ENCODE measurements around the gene TMEM247.

Gene TMEM247

DNA sequence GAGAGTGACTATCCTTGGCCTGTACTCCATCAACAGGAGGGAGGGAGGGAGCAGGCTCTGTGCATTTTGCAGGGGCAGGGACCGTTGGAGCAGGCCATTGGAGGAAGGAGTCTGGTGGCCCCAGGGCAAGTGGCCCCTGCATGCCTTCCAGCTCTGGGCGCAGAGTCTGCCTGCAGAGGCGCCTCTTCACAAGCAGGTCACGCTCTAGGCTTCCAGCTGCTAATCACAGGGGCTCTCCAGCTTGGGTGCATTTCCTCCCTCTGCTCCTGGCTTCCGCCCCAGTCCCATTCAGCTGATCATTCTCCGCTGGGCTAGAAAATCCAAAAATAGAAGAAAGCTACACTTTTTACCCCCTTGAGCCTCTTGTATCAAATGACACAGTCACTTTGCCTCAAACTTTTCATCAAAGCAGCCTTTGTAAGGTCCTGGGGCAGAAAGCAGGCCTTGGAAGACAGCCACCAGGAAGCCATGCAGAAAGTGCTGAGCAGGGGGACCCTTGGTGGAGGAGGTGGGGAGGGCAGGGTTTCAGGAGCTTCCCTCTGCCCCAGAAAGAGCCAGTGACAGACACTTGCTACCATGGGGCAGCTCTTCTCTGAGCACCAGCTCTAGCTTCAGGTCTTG is 11.3 kb downstream of the TMEM247 start:
- FAIRE-seq, result no peak

DNA sequence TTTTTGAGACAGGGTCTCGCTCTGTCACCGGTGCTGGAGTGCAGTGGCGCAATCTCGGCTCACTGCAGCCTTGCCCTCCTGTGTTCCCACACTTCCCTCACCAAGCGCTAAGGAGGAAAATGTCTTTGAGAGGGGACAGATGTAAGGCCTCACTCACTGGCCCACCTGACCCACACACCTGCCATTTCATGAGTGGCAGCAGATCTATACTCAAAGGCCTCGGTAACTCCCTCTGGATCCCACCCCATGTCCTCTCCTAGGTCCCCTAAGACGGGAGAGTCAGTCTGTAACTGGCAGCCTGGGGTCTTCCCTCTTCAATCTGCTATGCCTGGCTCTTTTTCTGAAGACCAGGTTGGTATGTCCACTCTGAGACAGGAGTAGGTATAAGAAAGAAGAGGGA is 12.9 kb downstream of the TMEM247 start:
- no peak for FAIRE-seq

DNA sequence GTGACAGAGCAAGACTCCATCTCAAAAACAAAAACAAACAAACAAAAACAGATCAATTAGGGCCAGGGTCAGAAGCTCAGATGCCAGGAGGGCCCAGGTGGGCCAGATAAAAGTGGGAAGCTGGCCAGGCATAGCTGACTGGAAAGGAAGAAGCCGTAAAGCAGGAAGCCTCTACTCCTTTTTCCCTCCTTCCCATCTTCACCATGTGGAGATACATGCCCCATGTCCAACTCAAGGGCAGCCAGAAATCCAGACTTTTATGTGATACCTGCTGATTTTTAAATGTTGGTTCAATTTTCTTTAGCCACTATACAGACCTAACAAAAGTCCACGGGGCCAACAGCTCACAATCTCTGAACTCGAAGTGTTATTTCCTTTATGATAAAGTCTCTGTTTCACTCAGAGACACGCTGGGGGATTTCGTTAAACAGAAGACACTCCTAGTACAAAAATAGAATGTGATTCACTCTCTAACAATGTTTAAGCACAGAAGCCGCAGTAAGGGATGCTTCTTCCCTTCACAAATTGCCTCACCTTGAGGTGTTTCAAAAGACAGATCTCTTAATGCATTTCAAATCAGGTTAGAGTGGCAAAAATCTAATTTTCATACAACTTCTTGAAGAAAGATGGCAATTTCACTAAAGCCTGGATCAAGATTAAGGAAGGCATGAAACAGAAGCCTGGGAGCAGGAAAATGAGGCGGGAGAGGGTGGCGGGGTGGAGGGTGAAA is 14.0 kb downstream of the TMEM247 start:
- no peak for FAIRE-seq

DNA sequence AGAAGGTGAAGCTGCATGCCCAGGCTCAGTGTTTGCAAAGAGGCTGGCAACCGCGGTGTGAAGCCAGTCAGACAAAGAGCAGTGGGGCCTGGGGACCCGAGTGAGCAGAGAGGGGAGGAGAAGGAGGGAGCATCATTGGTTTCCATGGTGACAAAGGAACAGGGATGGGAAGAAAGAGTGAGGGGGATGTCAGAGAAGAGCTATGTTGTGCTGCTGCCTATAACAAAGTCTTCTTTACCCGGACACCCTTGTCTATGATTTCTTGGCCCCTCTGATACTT is 14.5 kb downstream of the TMEM247 start:
- no peak for FAIRE-seq

DNA sequence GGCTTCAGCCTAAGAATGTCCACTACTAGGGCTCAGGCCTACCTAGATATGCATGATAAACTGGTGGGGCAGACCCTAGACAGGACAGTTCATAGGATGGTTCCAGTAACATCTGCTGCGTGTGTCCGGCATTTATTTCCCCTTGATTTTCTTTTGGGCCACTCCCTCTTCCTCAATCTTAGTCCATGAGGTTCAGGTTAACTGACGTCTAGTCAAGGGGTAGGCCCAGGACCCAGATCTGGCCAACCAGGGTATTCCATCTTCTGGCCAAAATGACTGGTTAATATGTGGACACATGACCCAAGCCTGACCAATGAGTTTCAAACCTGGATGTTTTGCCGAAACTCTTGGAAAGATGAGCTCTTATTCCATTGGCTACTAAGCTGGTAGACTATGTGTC is 15.2 kb downstream of the TMEM247 start:
- FAIRE-seq, result no peak

DNA sequence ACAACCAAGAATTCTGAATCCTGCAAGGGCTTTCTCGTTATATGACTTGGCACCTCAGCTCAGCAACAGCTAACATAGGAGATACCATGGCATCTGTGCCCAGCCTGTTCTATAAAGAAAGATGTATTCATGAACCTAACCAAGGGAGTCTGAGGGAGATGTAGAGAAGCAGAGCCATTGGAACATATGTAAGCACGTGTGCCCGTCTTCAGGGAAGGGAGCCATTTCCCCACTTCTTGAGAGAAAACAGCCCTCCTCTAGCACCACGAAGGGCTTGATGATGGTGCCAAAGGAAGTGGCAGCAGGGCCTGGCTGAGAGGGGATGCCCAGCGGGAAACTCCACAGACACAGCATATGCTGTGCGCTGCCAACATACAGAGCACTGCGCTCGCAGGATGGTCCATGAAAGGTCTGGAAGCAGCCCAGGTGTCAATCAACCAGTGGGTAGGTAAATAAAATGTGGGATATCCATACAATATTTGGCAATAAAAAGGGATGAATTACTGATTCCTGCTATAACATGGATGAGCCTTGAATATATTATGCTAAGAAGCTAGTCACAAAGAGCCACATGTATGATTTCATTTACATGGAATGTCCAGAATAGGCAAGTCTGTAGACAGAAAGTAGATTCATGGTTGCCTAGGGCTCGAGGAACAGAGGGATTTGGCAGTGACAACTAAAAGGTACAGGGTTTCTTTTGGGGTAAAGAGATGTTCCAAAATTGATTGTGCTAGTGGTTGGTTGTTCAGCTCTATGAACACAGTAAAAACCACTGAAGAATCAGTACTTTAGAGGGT is 16.1 kb downstream of the TMEM247 start:
- no peak for FAIRE-seq

DNA sequence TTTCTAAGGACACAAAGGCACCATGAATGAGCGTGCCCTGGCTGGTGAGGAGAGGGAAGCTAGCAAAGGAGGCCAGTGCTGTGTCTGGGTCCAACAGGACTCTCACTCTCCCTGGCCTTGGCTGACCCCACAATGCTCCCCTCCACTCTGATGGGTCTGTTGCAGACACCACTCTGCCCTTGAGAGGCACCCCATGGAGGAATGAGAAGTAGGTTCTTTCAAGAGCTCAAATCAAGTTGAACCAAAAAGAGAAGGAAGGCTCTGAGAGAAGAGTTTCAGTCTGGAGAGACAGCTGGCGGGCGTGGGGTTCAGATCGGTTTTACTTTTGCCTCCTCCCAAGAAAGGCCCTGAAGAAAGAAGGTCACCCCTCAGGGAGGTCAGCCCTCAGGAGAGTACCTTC is 18.4 kb downstream of the TMEM247 start:
- no peak for FAIRE-seq

DNA sequence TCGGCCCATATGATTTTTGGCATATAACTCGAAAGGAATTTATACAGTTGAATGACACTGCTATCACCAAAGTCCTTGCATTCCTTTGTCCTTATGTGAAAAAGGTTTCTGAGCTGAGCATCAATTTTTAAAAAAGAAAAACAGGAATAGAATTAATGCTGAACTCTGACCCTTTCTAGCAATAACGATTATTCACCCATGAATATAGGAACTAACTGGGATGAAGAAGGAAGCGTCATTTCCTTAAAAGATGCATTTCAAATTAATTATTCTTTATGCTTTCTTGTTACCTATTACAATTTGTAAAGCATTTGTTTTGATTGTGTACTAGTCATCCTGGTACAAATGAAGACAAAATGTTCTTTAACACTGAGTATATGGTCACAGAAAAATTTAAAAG is 19.3 kb downstream of the TMEM247 start:
- FAIRE-seq, result no peak

DNA sequence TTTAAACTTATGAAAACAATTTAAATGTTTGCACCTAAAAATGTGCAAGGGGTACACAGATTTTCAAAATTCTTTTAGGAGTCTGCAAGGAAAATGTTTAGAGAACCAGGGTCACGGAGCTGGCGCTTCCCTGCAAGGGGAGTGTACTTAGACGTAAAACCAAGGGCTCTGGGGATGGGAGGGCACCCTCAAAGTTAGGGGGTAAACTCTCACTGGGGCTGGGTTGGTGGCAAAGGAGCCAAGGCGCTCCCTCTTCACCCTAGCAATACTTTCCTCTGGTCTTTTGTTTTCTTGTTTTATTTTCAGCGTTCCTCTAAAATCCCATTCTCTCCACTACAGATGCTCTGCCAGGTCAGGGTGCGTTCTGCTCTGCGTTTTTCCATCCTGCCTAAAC is 20.0 kb downstream of the TMEM247 start:
- FAIRE-seq, result no peak

DNA sequence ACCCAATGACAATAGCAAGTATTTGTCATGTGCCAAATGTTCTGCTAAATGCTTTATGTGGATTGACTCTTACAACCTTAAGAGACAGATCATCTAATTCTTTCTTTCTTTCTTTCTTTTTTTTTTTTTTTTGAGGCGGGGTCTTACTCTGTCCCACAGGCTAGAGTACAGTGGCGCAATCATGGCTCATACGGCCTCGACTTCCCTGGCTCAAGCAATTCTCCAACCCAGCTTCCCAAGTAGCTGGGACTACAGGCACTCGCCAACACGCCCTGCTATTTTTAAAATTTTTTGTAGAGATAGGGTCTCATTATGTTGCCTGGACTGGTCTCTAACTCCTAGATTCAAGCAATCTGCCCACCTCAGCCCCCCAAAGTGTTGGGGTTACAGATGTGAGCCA is 21.4 kb downstream of the TMEM247 start:
- FAIRE-seq, result peak; percentile 13

DNA sequence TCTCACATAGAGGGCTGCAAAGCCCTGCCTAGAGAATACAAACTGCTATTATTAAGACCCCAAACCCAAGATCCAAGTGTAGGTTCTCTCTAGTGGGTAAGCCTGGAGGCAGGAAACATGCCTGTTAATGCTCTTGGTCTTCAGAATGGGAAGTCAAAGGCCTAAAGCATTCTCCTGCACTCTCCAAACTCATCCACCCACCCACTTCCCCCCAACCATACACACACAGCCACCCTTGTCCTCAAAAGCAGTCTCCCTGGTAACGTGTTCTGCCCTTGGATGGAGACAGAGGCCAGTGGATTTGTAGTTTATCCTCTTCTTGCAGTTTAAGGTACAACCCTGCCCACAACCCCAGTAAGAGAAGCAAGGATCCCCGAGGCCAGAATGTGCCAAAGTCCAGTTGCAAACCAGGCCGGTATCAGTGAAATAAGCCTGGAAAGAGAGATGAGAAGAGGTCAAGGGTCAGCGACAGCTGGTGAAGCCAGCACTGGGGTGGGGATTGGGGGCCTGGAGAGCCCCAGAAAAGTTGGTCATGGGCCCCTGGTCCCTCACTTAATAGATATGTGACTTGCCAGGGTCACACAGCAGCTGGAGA is 23.0 kb downstream of the TMEM247 start:
- no peak for FAIRE-seq

DNA sequence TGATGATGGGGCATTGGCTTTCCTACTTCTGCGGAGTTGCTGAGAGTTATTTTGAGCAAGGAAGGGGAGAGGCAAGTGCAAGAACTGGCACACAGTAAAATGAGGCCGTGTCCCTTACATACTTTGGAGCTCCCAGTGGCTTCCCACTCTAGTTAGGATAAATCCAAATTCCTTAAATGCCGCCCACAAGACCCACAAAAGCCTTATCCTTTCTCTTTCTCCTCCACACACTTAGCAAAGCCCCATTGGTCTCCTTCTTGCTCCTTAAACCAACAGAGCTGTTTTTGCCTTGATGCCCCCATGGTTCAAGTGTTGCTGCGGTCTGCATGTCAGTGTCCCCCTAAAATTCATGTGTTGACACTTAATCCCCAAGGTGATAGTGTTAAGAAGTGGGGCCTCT is 24.3 kb downstream of the TMEM247 start:
- FAIRE-seq, result no peak

DNA sequence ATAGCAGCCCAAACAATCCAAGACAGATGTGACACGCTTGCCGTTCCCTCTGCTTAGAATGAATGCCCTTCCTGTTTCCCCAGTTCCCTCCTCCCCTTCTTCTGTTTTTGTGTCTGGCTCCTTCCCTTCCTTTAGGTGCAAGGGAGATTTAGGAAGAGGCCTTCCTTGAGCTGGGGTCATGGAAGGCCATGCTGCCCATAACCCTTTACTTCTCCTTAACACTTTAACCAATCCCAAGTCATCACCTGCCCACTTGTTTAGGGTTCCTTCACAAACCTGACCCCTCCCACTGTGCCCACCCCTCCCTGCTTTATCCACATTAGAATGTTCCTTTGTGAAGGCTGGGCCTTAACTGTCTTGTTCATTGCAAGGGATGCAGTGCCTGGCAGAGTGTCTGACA is 24.9 kb downstream of the TMEM247 start:
- no peak for FAIRE-seq

DNA sequence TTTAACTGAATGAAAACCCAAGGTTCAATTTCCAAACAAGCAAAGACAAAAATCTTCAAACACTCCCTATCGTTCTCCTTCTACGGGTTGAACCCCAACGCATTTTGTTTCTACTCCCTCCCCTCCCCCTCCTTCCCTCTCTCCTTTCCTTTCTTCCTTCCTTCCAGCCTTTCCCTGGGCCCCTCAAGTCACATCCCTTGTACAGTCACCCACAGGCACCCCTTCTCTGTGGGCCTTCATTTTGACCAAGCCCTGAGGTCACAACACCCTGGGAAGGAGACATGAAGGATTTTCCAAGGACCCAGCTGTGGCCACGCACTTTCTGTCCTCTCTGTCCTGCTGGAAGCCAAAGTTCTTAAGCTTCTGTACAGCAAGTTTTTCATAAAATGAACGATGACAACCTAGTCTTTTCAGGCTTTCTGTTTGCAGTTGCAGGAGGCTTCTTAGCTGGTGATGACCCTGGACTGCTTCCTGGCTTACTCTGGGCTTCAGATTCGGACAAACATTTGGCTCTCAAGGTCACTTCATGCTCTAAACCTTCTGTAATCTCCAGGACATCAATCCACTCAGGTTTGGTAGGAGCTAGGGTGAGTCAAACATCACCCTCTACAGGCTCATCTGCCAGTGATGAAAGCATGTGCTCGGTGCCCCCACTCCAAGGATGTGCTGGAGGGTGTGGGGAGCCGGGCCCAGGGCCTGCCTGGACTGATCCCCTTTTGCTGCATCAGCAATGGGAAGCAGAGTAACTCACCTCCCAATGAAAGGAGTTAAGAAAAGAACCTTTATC is 25.5 kb downstream of the TMEM247 start:
- FAIRE-seq, result no peak

DNA sequence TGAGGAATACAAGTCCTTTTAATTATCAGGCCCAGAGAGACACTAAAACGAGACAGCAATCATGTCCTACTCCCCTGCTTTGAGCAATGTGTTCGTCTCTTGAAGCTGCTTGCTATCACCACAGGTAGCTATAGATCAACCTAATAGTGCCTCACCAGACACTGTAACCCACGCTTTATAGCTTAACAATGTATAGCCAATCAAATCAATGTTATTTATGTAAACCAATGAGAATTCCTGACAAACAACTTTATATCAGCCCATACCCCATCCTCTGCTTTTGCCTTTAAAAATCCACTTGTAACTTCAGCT is 26.1 kb downstream of the TMEM247 start:
- no peak for FAIRE-seq

DNA sequence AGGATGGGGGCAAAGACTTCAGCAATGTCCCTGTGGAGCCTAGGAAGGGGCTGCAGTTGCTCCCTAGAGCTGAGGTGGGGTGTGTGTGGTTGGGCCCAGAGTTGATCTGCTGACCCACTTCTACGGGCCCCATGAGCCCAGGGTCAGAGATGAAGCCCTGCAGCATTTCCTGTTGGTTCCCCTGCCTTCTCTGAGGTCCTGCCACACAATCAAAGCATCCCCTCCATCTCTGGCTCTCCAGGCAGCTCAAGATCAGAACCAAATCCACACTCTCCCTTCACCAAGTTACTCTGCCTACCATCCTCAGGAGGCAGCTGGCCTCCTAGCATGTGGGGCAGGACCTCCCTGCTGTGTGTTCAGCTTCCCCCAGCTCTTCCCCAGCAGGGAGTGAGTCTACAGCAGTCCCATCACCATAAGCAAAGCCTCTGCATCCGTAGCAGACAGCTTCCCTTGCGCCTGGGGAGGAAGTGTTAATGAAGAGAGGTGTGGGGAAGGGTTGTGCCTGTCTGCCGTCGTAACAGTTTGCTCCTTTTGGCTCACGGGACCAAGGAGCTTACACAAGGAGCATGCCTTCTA is 26.9 kb downstream of the TMEM247 start:
- FAIRE-seq, result no peak

DNA sequence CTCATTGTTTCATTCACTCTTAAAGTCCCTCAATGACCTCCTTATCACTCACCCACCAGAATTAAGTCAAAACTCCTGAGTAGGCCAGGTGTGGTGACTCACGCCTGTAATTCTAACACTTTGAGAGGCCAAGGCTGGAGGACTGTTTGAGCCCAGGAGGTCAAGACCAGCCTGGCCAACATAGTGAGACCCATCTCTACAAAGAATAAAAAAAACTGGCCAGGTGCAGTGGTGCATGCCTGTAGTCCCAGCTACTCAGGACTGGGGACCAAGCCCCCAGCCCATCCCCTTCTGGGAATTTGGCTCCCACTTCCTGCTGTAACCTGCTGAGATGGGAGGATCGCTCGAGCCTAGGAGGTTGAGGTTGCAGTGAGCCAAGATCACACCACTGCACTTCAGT is 28.9 kb downstream of the TMEM247 start:
- FAIRE-seq, result no peak

DNA sequence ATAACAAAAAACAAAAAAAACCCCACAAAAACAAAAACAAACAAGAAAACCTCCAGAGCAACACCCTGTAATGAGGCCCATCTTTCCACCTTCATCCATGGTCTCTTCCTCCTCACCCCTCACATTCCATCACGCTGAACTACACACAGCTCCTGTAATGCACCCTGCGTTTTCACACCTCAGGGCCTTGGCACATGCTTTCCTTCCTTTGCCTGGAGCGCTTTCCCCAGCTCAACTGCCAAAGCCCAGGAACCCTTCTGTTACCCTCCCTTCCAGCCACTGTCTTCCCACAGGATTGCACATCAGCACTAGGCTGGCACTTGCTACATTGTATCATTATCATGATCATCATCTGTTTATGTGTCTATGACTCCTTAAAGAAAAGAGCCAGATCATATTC is 29.4 kb downstream of the TMEM247 start:
- no peak for FAIRE-seq

DNA sequence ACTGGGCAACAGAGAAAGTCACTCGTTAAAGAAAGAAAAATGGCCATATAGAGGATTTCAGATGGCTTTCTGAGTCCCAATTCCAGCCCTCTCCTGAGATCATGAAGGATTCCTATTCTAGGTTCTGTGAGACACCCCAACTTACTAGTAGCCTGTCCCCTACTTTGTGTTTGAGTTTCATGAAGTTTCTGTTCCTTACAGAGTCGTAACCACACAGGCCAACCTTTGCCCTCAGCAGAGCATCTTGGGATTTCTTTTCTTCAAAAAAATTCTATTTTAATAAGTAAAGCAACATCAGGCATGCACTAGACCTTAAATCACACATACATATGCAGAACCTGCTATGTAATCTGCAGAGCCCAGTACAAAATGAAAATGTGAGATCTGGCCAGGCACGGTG is 30.4 kb downstream of the TMEM247 start:
- no peak for FAIRE-seq

DNA sequence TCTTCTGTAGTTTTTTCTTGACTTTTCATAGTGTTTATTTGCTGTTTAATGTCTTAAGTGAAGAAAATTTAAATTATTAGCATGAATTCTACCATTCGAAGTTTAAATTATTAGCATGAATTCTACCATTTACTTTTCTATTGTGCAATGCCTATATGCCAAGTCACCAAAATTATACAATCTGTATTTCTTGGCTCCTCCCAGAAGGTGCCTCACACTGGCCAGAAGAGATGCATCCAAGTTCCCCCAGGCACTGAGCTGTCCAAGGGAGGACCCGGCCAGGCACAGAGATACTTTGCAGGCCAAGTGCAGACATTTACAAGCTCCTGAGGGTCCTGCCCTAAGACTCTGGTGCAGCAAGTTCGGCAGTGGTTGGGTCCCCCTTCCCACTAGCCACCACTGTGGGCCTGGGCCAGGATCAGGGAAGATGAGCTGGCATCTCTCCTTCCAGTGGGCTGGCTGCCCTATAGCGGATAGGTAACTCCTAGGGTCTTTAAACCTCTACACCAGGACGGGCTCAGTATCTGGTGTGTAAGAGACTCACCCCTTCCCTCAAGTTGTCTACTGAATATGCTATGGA is 31.3 kb downstream of the TMEM247 start:
- FAIRE-seq, result no peak

DNA sequence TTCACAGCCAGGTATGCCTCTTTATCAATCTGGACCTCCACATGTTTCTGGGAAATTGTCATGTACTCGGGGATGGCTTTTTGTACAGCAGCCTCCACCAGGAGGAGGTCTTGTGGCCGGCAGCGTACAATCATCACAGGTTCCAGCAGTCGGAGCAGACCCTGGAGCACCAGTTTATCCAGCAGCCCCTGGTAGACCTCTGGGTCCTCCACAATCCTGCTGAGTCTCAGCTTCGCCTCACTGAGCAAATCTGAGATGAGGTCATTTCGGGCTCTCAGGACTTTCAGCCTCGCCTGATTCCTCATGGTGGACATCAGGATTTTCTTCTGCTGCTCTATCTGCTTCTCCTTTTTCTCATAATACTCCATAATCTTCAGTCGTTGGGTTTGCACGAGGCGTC is 32.8 kb downstream of the TMEM247 start:
- FAIRE-seq, result no peak

DNA sequence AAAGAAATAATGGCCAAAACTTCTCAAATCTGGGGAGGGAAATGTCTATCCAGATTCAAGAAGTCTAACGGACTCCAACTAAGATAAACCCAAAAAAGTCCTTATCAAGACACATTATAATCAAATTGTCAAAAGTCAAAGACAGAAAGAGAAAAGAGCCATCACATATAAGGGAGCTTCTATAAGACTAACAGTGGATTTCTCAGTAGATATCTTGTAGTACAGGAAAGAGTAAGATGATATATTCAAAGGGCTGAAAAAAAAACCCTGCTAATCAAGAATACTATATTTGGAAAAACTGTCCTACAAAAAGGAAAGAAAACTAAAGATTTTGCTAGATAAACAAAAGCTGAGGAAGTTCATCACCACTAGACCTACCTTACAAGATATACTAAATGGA is 35.4 kb downstream of the TMEM247 start:
- no peak for FAIRE-seq

DNA sequence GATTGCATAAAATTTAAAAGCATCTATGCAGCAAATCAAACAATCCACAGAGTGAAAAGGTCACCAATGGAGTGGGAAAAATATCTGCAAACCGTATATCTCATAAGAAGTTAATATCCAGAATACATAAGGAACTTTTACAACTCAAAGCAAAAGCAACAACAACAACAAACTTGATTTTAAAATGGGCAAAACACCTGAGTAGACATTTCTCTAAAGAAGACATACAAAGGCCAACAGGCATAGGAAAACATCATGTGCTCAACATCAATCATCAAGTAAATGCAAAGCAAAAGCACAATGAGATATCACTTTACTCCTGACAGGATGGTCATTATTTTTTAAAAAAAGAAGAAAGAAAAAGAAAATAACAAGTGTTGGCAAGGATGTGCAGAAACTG is 38.1 kb downstream of the TMEM247 start:
- FAIRE-seq, result no peak

Measured in islet of Langerhans (tissue), 1 donor.